ENCODE results near the gene TBL1X. TPM values are rescaled to one million over a fixed set of nuclear protein-coding genes. Genes with fewer than 3 reads are reported as not detected.
A peak's percentile ranks its signal among the peaks of the same experiment; 100 is the strongest.

The TBL1X gene
- total and polyA plus RNA-seq, 10 of the 15 experiments (the other 5 are each of a cell fraction or from before 2014, with no cell fraction given): 4.4 to 26.3 (median 10.6) TPM

- H3K4me3 ChIP-seq: no peak overlapping the region
- TF ChIP-seq, protein P1, sequence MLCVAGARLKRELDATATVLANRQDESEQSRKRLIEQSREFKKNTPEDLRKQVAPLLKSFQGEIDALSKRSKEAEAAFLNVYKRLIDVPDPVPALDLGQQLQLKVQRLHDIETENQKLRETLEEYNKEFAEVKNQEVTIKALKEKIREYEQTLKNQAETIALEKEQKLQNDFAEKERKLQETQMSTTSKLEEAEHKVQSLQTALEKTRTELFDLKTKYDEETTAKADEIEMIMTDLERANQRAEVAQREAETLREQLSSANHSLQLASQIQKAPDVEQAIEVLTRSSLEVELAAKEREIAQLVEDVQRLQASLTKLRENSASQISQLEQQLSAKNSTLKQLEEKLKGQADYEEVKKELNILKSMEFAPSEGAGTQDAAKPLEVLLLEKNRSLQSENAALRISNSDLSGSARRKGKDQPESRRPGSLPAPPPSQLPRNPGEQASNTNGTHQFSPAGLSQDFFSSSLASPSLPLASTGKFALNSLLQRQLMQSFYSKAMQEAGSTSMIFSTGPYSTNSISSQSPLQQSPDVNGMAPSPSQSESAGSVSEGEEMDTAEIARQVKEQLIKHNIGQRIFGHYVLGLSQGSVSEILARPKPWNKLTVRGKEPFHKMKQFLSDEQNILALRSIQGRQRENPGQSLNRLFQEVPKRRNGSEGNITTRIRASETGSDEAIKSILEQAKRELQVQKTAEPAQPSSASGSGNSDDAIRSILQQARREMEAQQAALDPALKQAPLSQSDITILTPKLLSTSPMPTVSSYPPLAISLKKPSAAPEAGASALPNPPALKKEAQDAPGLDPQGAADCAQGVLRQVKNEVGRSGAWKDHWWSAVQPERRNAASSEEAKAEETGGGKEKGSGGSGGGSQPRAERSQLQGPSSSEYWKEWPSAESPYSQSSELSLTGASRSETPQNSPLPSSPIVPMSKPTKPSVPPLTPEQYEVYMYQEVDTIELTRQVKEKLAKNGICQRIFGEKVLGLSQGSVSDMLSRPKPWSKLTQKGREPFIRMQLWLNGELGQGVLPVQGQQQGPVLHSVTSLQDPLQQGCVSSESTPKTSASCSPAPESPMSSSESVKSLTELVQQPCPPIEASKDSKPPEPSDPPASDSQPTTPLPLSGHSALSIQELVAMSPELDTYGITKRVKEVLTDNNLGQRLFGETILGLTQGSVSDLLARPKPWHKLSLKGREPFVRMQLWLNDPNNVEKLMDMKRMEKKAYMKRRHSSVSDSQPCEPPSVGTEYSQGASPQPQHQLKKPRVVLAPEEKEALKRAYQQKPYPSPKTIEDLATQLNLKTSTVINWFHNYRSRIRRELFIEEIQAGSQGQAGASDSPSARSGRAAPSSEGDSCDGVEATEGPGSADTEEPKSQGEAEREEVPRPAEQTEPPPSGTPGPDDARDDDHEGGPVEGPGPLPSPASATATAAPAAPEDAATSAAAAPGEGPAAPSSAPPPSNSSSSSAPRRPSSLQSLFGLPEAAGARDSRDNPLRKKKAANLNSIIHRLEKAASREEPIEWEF (IDR thresholded peaks at IDR 0.05; ENCODE audit: insufficient replicate concordance, low read depth, low read length): no peak
- 0 out of 2 replicates have a peak, but pooled peaks have one; percentile 22 for TF ChIP-seq NFIC (IDR thresholded peaks at IDR 0.05; ENCODE audit: low read depth, low read length)
- TF ChIP-seq RUNX3 (IDR thresholded peaks at IDR 0.05; ENCODE audit: low read length): peak; percentile 51; the same call in 1 of the 2 replicates
- TF ChIP-seq ELK1 (IDR thresholded peaks at IDR 0.05; ENCODE audit: low read depth, low read length): no peak
- no peak overlapping the region for H2AFZ ChIP-seq (ENCODE audit: control insufficient read depth, low read depth, low read length)
- WGBS (ENCODE audit: insufficient coverage, insufficient replicate concordance, low lambda C conversion rate, missing lambda C conversion rate): 50% methylated on average over 12 of the region's 12 CpGs
- ChIA-PET CTCF (no interaction called here), SMC1A (ENCODE audit: uncharacterized antibody, unreplicated experiment) (no interaction called here), RAD21 (ENCODE audit: unreplicated experiment) (no interaction called here), POLR2A (no interaction called here)
- ATAC-seq: no peak
- no peaks in the 10 kb centered on the region for H4K20me1 ChIP-seq (ENCODE audit: control insufficient read depth, insufficient read depth)
- no peak overlapping the region for H3K4me2 ChIP-seq (ENCODE audit: control insufficient read depth, insufficient read depth)
- H3K9me3 ChIP-seq (replicated peaks; ENCODE audit: control insufficient read depth, insufficient read depth, low read length): no peaks in the 10 kb centered on the region; the same call in 2 of the 3 replicates
- DNase-seq (ENCODE audit: low read depth, low spot score): no peak
- H3K27me3 ChIP-seq (replicated peaks in 1 of 2; ENCODE audit: control insufficient read depth in 2 of 2, insufficient read depth in 2 of 2, low read length in 1 of 2): no peaks in the 10 kb centered on the region
- in situ Hi-C loops (cut with MboI) (no loop called here), intact Hi-C loops (cut with micrococcal nuclease; ENCODE audit: unreplicated experiment) (no loop called here)
- H3K79me2 ChIP-seq (ENCODE audit: control insufficient read depth, insufficient read depth, low read length): no peaks in the 10 kb centered on the region
- no peak overlapping the region for H3K27ac ChIP-seq (ENCODE audit: control insufficient read depth, insufficient read depth)
- BruUV-seq (replicated peaks): no TSS peak
- peaks cover 0 to 2% of the 10 kb centered on the region in 2 experiments; a peak in 1 of 4 replicates for H3K36me3 ChIP-seq (ENCODE audit: control insufficient read depth in 2 of 2, insufficient read depth in 2 of 2, low read length in 1 of 2)
- H3K4me1 ChIP-seq (ENCODE audit: control insufficient read depth, insufficient read depth, low read length): no peaks in the 10 kb centered on the region
- H3K9ac ChIP-seq (ENCODE audit: control insufficient read depth, insufficient read depth, low read length): no peak overlapping the region
- FAIRE-seq: no peak
Measured at GRCh38 chrX:9693307-9694001, 228.6 kb downstream of the TBL1X start.

Measured in GM12878 (cell line).